K562 (cell line): ENCODE results near the gene SARS1. TPM values are rescaled to one million over a fixed set of nuclear protein-coding genes. Genes with fewer than 3 reads are reported as not detected.

Experiments used
- CAMTA2 ChIP-seq: fragments of 250-450 bp; sonication (Bioruptor Pico); conservative IDR thresholded peaks from 2 replicates; pipeline ENCODE4 v1.5.1; 2022
- CHD7 ChIP-seq: fragments of 200-600 bp; sonication (generic); IDR thresholded peaks from one replicate; pipeline ENCODE4 v1.6.1; 2012; ENCODE audit warnings: mild to moderate bottlenecking, low read depth, low read length, inconsistent platforms
- E2F3 ChIP-seq: fragments of 250-450 bp; sonication (Bioruptor Pico); IDR thresholded peaks from 2 replicates; pipeline ENCODE4 v1.4.0; 2020; ENCODE audit warnings: mild to moderate bottlenecking
- HOMEZ ChIP-seq: fragments of 250-450 bp; sonication (Bioruptor Pico); IDR thresholded peaks from 2 replicates; pipeline ENCODE4 v1.4.0; 2020; ENCODE audit warnings: mild to moderate bottlenecking, moderate library complexity
- MED1 ChIP-seq: sonication (generic); formaldehyde crosslinking; IDR thresholded peaks from 2 replicates; pipeline ENCODE4 v1.8.1; 2023; ENCODE audit warnings: missing genetic modification reagents, borderline replicate concordance
- PRDM10 ChIP-seq: fragments of 450-650 bp; IDR thresholded peaks from 2 replicates; pipeline ENCODE4 v1.6.1; 2018; ENCODE audit not compliant: partially characterized antibody
- USF1 ChIP-seq: sonication (generic); formaldehyde crosslinking; IDR thresholded peaks from 2 replicates; pipeline ENCODE4 v1.9.0; 2022; ENCODE audit warnings: mild to moderate bottlenecking, missing genetic modification reagents
- ZKSCAN1 ChIP-seq: fragments of 150-350 bp; IDR thresholded peaks from 2 replicates; pipeline ENCODE4 v1.6.1; 2016; ENCODE audit warnings: low read depth, low read length
- polyA plus RNA-seq, 8 experiments: library from polyadenylated mRNA; depleted of rRNA in 4 of 8; stranded (reverse) in 5 of 8; unstranded in 3 of 8; fragments of >200 nt; fragmentation: Nextera tagmentation in 2 of 8; fragmentation: Illumina TruSeq in 1 of 8; extraction: Ambion mirVana in 2 of 8; extraction: Trizol in 1 of 8; gene quantifications; 2 replicates each; pipeline versions ENCODE4 v1.2.1 to v1.2.3, GENCODE V29; 2011 to 2014; ENCODE audit warnings: inconsistent platforms in 1 of 8, missing spikeins in 1 of 8
- total RNA-seq, 7 experiments: library from RNA; depleted of rRNA in 6 of 7; stranded (reverse); fragments of >200 nt in 6 of 7; fragmentation: Illumina TruSeq in 2 of 7; extraction: Trizol in 2 of 7; gene quantifications; 2 replicates each; pipeline versions ENCODE4 v1.2.1 to v1.2.3, GENCODE V29; 2011 to 2021; ENCODE audit warnings: low replicate concordance in 1 of 7

SARS1 gene
- total and polyA plus RNA-seq, 9 of the 15 experiments (the other 6 are each of a cell fraction or from before 2014, with no cell fraction given), result 221 to 623 (median 254) TPM

GRCh38 chr1:109240158-109241152, 26.7 kb downstream of the SARS1 start (continued):
- TF ChIP-seq PRDM10, result no peak
- TF ChIP-seq MED1 (CRISPR knock-in tag), result no peak
- TF ChIP-seq CHD7, result no peak
- TF ChIP-seq USF1 (CRISPR knock-in tag), result no peak
- no peak for TF ChIP-seq HOMEZ
- no peak for TF ChIP-seq E2F3 (CRISPR knock-in tag)
- no peak for TF ChIP-seq CAMTA2 (CRISPR knock-in tag)
- no peak for TF ChIP-seq ZKSCAN1
